Neural cell (in vitro differentiated cells): Measurements from ENCODE around the gene TOGARAM2.

Experiments used
- EP300 ChIP-seq: fragments of 450-650 bp; conservative IDR thresholded peaks from 2 replicates; pipeline ENCODE4 v1.6.1; 2014; ENCODE audit warnings: antibody characterized with exemption, mild to moderate bottlenecking, moderate library complexity; ENCODE audit not compliant: poor library complexity, severe bottlenecking
- POLR2AphosphoS5 ChIP-seq: IDR thresholded peaks from 2 replicates; pipeline ENCODE4 v1.6.1; 2012
- RAD21 ChIP-seq: fragments of 450-650 bp; conservative IDR thresholded peaks from 2 replicates; pipeline ENCODE4 v1.6.1; 2014; ENCODE audit warnings: antibody characterized with exemption, mild to moderate bottlenecking, moderate library complexity
- TF ChIP-seq, protein P1 (sequence below): fragments of 450-650 bp; IDR thresholded peaks from 2 replicates; pipeline ENCODE4 v1.5.1; 2014; ENCODE audit warnings: antibody characterized with exemption, mild to moderate bottlenecking, moderate library complexity; ENCODE audit not compliant: poor library complexity, severe bottlenecking

- TF ChIP-seq, protein P1, sequence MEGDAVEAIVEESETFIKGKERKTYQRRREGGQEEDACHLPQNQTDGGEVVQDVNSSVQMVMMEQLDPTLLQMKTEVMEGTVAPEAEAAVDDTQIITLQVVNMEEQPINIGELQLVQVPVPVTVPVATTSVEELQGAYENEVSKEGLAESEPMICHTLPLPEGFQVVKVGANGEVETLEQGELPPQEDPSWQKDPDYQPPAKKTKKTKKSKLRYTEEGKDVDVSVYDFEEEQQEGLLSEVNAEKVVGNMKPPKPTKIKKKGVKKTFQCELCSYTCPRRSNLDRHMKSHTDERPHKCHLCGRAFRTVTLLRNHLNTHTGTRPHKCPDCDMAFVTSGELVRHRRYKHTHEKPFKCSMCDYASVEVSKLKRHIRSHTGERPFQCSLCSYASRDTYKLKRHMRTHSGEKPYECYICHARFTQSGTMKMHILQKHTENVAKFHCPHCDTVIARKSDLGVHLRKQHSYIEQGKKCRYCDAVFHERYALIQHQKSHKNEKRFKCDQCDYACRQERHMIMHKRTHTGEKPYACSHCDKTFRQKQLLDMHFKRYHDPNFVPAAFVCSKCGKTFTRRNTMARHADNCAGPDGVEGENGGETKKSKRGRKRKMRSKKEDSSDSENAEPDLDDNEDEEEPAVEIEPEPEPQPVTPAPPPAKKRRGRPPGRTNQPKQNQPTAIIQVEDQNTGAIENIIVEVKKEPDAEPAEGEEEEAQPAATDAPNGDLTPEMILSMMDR, result no peak
- TF ChIP-seq POLR2AphosphoS5 (no peak), EP300 (no peak), RAD21 (no peak)
Measured at GRCh38 chr2:28949190-28949589, 31.9 kb upstream of the TOGARAM2 start.
